ENCODE data around the gene FRS2. TPM values are rescaled to one million over a fixed set of nuclear protein-coding genes. Genes with fewer than 3 reads are reported as not detected.

The FRS2 gene
- total and polyA plus RNA-seq, 2 of the 4 experiments (the other 2 are of a cell fraction): 12.4 to 58.3 TPM

DNA sequence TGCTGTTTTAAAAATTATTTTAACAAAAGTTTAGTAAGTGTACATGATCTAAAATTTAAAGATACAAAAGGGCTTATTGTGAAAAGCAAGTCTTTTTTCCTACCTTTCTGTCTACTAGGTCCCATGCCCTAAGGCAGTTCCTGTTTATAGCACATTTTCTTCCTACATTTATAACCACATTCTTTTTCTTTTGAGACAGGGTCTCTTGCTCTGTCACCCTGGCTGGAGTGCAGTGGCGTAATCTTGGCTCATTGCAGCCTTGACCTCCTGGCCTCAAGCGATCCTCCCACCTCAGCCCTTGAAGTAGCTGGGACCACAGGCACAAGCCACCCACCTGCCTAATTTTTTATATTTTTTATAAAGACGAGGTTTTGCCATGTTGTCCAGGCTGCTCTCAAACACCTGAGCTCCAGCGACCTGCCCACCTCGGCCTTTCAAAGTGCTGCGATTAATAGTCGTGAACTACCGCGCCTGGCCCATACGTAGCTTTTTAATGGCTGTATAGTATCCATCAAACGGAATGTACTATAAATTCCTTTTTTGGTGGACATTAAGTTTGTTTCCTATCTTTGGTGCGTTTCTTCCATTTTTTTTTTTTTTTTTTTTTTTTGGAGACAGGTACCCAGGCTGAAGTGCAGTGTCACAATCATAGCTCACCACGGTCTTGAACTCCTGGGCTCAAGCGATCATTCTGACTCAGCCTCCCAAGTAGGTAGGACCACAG, 20.9 kb downstream of the FRS2 start:
- no peak for TF ChIP-seq SMC3 (IDR thresholded peaks at IDR 0.05; ENCODE audit: low read depth, low read length)
- TF ChIP-seq NFE2L2 (IDR thresholded peaks at IDR 0.05; ENCODE audit: low read depth, low read length): no peak
- Histone ChIP-seq H4K20me1 (ENCODE audit: insufficient read depth, low read length) (peaks cover 60% of the 10 kb centered on the region), H3K9me3 (ENCODE audit: control insufficient read depth, insufficient read depth, low read length) (peaks cover 11% of the 10 kb centered on the region), H3K14ac (replicated peaks; ENCODE audit: low read depth, low read length) (no peak overlapping the region), H2AK9ac (replicated peaks; ENCODE audit: low read depth, low read length, poor library complexity) (no peak overlapping the region), H3K18ac (ENCODE audit: low read depth, low read length) (no peak overlapping the region), H3K23ac (ENCODE audit: low read depth, low read length) (no peak overlapping the region), H4K8ac (ENCODE audit: low read depth in 2 of 2, low read length in 2 of 2) (no peak overlapping the region), H3K4me2 (ENCODE audit: low read depth, low read length) (no peak overlapping the region), H3K9ac (ENCODE audit: low read depth, low read length) (no peak overlapping the region), H3K79me1 (ENCODE audit: low read depth in 1 of 2, low read length in 2 of 2) (peaks cover 22 to 74% of the 10 kb centered on the region in 2 experiments), H3K4me3 (ENCODE audit: insufficient read depth, low read depth, low read length) (no peak overlapping the region), H4K5ac (ENCODE audit: low read depth, low read length) (no peak overlapping the region), H3K4ac (ENCODE audit: low read depth, low read length) (no peak overlapping the region), H2BK20ac (ENCODE audit: low read depth, low read length) (no peak overlapping the region), H3K56ac (ENCODE audit: extremely low read depth, insufficient read depth, low read length) (no peak overlapping the region), H2BK5ac (ENCODE audit: low read depth, low read length, poor library complexity, severe bottlenecking) (no peak overlapping the region), H3K27me3 (ENCODE audit: control insufficient read depth, insufficient read depth, low read length) (no peaks in the 10 kb centered on the region), H2AFZ (replicated peaks; ENCODE audit: low read length, poor library complexity) (no peak overlapping the region), H3K4me1 (ENCODE audit: control insufficient read depth, insufficient read depth, low read length) (peaks cover 7% of the 10 kb centered on the region), H4K91ac (ENCODE audit: insufficient read depth, low read depth, low read length) (no peak overlapping the region), H2BK15ac (ENCODE audit: low read depth, low read length) (no peak overlapping the region), H3K27ac (ENCODE audit: insufficient read depth, low read length) (no peak overlapping the region), H3K36me3 (ENCODE audit: control insufficient read depth, insufficient read depth, low read length) (peaks cover 4% of the 10 kb centered on the region), H2AK5ac (ENCODE audit: low read depth, low read length) (no peak overlapping the region), H2BK120ac (ENCODE audit: low read depth, low read length) (no peak overlapping the region), H3K9me1 (ENCODE audit: insufficient read depth, low read length) (peaks cover 3% of the 10 kb centered on the region)
- ATAC-seq (ENCODE audit: low read depth) (no peak), DNase-seq (no peak)
- intact Hi-C loops (cut with micrococcal nuclease): no loop called here
- no TSS peak for BruUV-seq (replicated peaks)
- 100% methylated on average over 1 of the region's 14 CpGs; no CpG with 5 or more reads in 1 of the 2 experiments for WGBS, 2 experiments (ENCODE audit: extremely low coverage in 2 of 2, insufficient read length in 1 of 2)
- CTCF ChIA-PET: no interaction called here
- POLR2A ChIA-PET (ENCODE audit: unreplicated experiment): interaction anchor here (0.6 kb wide), 1 partner anchor 394 kb away, joined by 5 read pairs; no protein-coding TSS in a partner anchor
- in situ Hi-C loops (cut with MboI; ENCODE audit: low sequenced_read_pairs): no loop called here
- dilution Hi-C loops (cut with HindIII; ENCODE audit: low sequenced_read_pairs, unreplicated experiment): no loop called here
